Measurements from ENCODE around the gene RPL27A.

RPL27A gene

DNA sequence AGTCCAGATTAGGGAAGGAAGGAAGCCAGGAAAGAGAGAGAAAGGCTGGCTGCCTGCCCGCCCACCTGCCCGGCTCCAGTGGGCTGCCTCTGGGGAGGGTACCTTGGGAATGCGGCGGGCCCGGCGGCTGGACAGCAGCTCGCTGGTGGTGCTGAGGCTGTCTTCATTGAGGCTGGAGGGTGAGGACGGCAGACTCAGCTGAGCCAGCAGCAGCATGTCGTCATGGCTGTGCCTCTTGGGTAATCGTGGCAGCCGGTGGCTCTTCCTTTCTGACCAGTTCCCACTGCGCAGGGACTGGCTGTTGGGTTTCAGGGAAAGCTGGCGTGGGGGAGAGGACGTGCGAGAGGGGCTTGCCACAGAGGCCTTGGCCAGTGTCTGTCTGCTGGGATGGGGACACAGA, 32.9 kb downstream of the RPL27A start:
- no peak for DNase-seq (ENCODE audit: insufficient read length, low spot score)
- TF ChIP-seq POU2F2 (IDR thresholded peaks at IDR 0.05; ENCODE audit: low read depth, low read length) (no peak), TAF1 (IDR thresholded peaks at IDR 0.05; ENCODE audit: low read depth, low read length) (no peak), POLR2AphosphoS5 (IDR thresholded peaks at IDR 0.05; ENCODE audit: low read depth, low read length) (no peak), SPI1 (IDR thresholded peaks at IDR 0.05; ENCODE audit: low read depth, low read length) (no peak), PAX5 (IDR thresholded peaks at IDR 0.05; ENCODE audit: insufficient read depth, low read length, severe bottlenecking) (no peak), POLR2A (IDR thresholded peaks at IDR 0.05; ENCODE audit: low read depth, low read length) (no peak)
- FAIRE-seq: no peak

DNA sequence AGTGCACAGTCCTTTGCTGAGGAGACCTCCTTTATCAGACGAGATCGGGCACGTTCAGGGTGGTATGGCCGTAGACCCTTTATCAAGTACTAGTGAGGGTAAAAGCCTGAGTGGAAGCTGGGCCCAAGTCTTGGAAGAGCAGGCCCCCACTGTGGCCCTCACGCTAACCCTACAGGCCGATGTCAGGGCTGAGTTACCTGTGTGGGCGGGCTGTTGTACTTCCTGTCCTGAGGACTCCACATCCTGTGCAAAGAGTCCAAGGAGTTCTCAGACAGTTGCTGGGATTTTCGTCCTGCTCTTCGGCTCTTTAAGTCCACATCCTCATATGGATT, 34.9 kb downstream of the RPL27A start:
- TF ChIP-seq PAX5 (IDR thresholded peaks at IDR 0.05; ENCODE audit: insufficient read depth, low read length, severe bottlenecking): no peak
- TF ChIP-seq TAF1 (IDR thresholded peaks at IDR 0.05; ENCODE audit: low read depth, low read length): no peak
- TF ChIP-seq POLR2AphosphoS5 (IDR thresholded peaks at IDR 0.05; ENCODE audit: low read depth, low read length): no peak
- no peak for TF ChIP-seq SPI1 (IDR thresholded peaks at IDR 0.05; ENCODE audit: low read depth, low read length)
- no peak for TF ChIP-seq POLR2A (IDR thresholded peaks at IDR 0.05; ENCODE audit: low read depth, low read length)
- TF ChIP-seq POU2F2 (IDR thresholded peaks at IDR 0.05; ENCODE audit: low read depth, low read length): no peak

DNA sequence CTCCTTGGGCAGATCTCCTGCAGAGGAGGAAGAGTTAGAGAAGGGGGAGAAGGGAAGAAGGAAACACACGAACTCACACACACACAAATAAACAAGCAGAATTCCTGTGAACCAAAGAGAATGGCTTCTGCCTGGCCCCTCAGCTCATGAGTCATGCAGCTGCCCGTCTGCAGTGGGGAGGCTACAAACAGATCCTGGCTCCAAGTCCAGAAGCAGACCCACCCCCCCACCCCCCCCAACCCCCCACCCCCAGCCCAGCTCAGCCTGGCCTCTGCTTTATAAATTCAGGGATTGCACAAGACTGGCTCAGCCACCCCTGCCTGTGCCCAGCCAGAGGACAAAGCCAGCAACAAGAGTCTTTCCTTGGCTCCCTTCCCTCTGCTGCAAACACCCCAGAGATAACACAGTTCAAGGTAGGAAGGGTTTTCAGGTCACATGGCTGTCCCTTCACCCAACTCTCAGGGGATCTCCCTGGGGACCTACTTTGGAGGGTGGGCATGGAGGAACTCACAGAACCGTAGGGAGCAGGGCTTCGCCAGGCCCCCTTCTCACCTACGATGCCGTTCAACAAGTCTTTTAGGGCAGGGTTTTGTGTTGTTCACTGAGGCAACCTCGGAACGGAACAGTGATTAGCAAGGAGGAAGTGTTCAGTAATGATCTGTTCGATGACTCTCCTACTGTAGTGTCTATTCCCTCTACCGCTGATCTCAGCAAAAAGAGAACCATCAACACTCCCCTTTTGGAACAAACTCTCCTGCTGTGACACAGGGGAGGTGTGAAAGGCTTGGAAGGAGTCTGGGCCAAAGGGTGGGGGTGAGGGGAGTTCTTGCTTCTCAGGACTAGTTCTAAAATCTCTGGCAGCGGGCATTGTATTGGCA, 35.5 kb downstream of the RPL27A start:
- FAIRE-seq: peak; percentile 90
- peak; percentile 43 for DNase-seq (ENCODE audit: insufficient read length, low spot score)
- no peak for TF ChIP-seq POLR2A (IDR thresholded peaks at IDR 0.05; ENCODE audit: low read depth, low read length)
- no peak for TF ChIP-seq TAF1 (IDR thresholded peaks at IDR 0.05; ENCODE audit: low read depth, low read length)
- no peak for TF ChIP-seq PAX5 (IDR thresholded peaks at IDR 0.05; ENCODE audit: insufficient read depth, low read length, severe bottlenecking)
- TF ChIP-seq SPI1 (IDR thresholded peaks at IDR 0.05; ENCODE audit: low read depth, low read length): peak; percentile 80
- no peak for TF ChIP-seq POU2F2 (IDR thresholded peaks at IDR 0.05; ENCODE audit: low read depth, low read length)
- TF ChIP-seq POLR2AphosphoS5 (IDR thresholded peaks at IDR 0.05; ENCODE audit: low read depth, low read length): no peak

More for the DNA sequence above, 34.9 kb downstream of the RPL27A start:
- DNase-seq (ENCODE audit: insufficient read length, low spot score): no peak
- FAIRE-seq: peak; percentile 62

DNA sequence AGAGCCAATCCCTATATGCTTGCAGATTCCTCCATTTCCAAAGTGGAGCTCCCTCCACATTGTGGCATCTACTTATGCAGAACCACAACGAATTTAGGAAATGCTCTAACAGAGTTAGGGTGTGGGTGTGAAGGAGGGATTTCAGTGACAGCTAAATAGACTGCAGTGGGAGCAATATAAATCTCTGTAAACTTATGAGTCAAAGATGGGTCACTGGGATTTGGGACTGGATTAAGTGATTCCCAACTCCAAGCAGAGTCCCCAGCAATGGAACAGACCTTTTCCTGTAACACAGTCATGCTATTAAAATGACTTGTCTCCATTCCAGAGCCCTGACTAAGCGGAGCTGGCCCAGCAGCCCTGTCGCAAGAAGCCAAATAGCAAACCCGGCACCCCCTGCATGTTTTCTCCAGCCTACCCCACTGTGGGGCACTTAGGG, 36.6 kb downstream of the RPL27A start:
- FAIRE-seq: no peak
- TF ChIP-seq SPI1 (IDR thresholded peaks at IDR 0.05; ENCODE audit: low read depth, low read length): no peak
- no peak for TF ChIP-seq POU2F2 (IDR thresholded peaks at IDR 0.05; ENCODE audit: low read depth, low read length)
- TF ChIP-seq PAX5 (IDR thresholded peaks at IDR 0.05; ENCODE audit: insufficient read depth, low read length, severe bottlenecking): no peak
- no peak for TF ChIP-seq TAF1 (IDR thresholded peaks at IDR 0.05; ENCODE audit: low read depth, low read length)
- TF ChIP-seq POLR2A (IDR thresholded peaks at IDR 0.05; ENCODE audit: low read depth, low read length): no peak

DNA sequence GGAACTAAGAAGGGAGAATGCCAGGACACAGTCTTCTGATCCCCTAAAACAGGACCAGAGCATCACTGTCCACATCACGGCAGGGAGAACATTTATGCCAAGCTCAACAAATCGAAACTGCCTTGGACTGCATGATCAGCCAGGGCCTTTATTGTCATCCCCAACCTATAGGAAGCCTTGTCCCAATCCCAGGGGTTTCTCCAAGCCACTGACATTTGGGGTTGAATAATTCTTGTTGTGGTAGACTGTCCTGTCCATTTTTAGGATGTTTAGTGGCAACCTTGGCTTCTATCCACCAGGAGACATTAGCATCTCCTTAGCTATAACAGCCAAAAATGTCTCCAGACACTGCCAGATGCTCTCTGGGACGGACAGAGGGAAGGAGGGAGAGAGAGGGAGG, 37.1 kb downstream of the RPL27A start:
- TF ChIP-seq POU2F2 (IDR thresholded peaks at IDR 0.05; ENCODE audit: low read depth, low read length) (no peak), PAX5 (IDR thresholded peaks at IDR 0.05; ENCODE audit: insufficient read depth, low read length, severe bottlenecking) (no peak), POLR2A (IDR thresholded peaks at IDR 0.05; ENCODE audit: low read depth, low read length) (no peak)
- no peak for DNase-seq (ENCODE audit: insufficient read length, low spot score)
- no peak for FAIRE-seq

More for the DNA sequence above, 36.6 kb downstream of the RPL27A start:
- DNase-seq (ENCODE audit: insufficient read length, low spot score): no peak

DNA sequence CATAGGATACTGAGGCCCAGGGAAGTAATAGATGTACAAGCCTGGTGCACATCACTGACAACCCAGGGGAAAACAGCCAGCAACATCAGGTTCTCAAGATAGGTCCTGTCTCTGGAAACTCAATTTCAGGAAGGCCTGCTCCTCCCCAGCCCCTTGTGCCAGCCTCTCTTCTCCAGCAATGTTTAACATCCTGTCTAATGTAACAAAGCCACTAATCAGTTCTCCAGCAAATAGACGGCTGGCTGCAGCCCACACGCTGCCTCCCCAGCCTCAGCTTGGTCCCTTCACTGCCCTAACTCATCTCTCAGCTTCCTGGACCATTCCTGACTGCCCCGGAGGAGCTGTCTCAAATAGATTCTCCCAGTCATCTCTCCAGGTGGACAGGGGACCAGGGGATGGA, 37.8 kb downstream of the RPL27A start:
- FAIRE-seq (no peak), DNase-seq (ENCODE audit: insufficient read length, low spot score) (no peak)
- TF ChIP-seq TAF1 (IDR thresholded peaks at IDR 0.05; ENCODE audit: low read depth, low read length) (no peak), POLR2AphosphoS5 (IDR thresholded peaks at IDR 0.05; ENCODE audit: low read depth, low read length) (no peak), POLR2A (IDR thresholded peaks at IDR 0.05; ENCODE audit: low read depth, low read length) (no peak), PAX5 (IDR thresholded peaks at IDR 0.05; ENCODE audit: insufficient read depth, low read length, severe bottlenecking) (no peak), POU2F2 (IDR thresholded peaks at IDR 0.05; ENCODE audit: low read depth, low read length) (no peak), SPI1 (IDR thresholded peaks at IDR 0.05; ENCODE audit: low read depth, low read length) (no peak)

DNA sequence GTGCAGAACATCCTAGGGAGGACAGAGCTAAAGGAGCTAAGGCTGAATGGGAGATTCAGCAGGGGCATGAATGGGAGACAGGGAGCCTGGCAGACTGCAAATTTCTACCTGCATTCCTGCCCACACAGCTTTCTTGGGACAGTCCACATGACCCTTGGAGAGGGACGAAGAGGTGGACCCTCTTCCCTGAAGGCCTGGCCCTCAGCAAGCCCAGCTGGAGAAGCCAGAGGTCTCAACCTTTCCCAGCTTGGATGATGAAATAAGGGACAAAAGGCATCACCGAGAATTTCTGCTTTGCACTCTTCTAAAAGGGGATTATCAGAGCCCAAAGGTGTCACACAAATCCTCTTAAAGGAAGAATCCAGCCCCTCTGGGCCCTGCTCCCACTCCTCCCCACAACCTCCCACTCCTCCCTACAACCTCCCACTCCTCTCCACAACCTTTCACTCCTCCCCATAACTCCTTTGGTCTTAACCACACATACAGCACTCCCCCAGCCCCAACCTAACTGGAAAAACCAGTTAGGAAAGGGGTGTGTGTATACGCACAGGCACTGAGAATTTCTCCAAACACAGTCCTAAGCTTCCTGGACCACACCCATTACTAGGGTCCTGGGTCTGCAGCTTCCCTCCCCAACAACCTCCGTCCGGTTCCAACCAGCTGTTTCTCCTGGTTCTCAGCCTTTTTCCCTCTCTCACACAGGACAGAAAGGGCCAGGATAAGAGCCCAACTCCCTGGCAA, 38.4 kb downstream of the RPL27A start:
- DNase-seq (ENCODE audit: insufficient read length, low spot score) (no peak), FAIRE-seq (no peak)
- no peak for TF ChIP-seq SPI1 (IDR thresholded peaks at IDR 0.05; ENCODE audit: low read depth, low read length)
- TF ChIP-seq PAX5 (IDR thresholded peaks at IDR 0.05; ENCODE audit: insufficient read depth, low read length, severe bottlenecking): no peak
- TF ChIP-seq TAF1 (IDR thresholded peaks at IDR 0.05; ENCODE audit: low read depth, low read length): no peak
- no peak for TF ChIP-seq POLR2AphosphoS5 (IDR thresholded peaks at IDR 0.05; ENCODE audit: low read depth, low read length)
- no peak for TF ChIP-seq POU2F2 (IDR thresholded peaks at IDR 0.05; ENCODE audit: low read depth, low read length)
- no peak for TF ChIP-seq POLR2A (IDR thresholded peaks at IDR 0.05; ENCODE audit: low read depth, low read length)

DNA sequence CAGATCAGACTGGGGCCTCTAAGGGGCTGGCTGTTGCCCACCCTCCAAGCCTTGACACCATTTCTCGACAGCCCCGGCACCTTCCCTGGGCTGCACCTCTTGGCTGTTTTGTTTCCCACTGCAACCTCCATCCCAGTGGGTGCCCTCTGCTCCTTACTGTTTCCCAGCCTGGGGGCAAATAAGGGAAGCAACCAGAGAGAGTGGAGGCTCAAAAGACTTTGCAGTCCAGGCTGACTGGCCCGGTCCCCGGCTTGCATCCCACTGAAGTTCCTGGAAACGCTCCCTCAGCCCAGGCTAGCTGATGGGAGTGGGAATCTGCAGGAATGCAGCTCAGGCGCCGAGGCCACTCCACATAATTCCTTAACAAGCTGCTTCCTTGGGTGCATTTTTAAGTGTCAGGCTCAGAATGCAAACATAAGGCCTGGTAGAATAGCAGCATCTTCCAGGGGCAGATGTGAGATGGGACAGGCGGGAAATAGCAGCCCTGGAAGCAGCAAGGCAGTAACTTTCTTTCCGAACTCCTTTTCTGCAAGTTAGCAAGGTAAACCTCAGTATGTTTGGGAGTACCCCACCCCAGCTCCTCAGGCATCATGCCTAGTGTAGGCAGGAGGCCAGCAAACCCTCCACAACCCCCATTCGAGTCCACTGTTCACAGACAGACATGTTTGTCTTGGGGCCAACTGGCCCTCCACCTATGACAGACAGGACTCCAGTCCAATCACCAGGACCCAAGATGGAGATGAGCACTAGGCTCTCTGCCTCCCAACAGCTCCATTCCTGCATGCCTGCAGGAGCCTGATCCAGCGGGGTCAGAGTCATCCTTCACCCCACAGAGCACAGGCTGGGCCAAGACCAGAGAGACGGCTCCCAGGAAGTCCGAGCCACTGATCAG, 39.3 kb downstream of the RPL27A start:
- TF ChIP-seq POU2F2 (IDR thresholded peaks at IDR 0.05; ENCODE audit: low read depth, low read length) (no peak), POLR2AphosphoS5 (IDR thresholded peaks at IDR 0.05; ENCODE audit: low read depth, low read length) (no peak), PAX5 (IDR thresholded peaks at IDR 0.05; ENCODE audit: insufficient read depth, low read length, severe bottlenecking) (no peak), SPI1 (IDR thresholded peaks at IDR 0.05; ENCODE audit: low read depth, low read length) (no peak), TAF1 (IDR thresholded peaks at IDR 0.05; ENCODE audit: low read depth, low read length) (no peak), POLR2A (IDR thresholded peaks at IDR 0.05; ENCODE audit: low read depth, low read length) (no peak)
- FAIRE-seq (no peak), DNase-seq (ENCODE audit: insufficient read length, low spot score) (no peak)
